Measurements from ENCODE around the gene FAM174C.

DNA sequence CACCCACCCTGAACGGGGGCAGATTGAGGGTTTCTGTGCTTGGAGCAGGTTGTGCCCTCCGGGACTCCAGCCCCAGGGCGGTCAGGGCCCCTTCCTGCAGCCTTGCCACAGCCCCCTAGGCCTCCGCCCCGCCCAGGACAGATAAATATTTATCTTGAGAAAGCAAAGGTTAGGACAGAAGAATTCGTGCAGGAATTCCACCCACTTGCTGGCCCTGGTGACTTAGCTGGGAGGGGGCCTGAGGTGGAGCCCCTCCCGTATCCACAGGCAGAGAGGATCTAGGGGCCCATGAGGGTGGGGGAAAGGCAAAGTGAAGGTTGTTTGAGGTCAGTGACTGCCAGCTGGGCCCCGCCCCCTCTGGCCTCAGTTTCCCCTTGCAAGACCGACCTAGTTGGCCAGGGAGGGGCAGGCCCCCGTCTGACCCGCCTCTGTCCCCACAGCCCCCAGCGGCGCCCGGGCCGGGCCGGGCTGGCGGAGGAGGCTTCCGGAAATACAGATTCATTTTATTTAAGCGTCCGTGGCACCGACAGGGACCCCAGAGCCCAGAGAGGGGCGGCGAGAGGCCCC lies 21.7 kb upstream of the FAM174C start:
- TF ChIP-seq EZH2phosphoT487 (IDR thresholded peaks at IDR 0.05; ENCODE audit: borderline replicate concordance, low read length) (no peak), EZH2 (IDR thresholded peaks at IDR 0.05; ENCODE audit: low read length, unreplicated experiment) (no peak)
- TF ChIP-seq, protein P1, sequence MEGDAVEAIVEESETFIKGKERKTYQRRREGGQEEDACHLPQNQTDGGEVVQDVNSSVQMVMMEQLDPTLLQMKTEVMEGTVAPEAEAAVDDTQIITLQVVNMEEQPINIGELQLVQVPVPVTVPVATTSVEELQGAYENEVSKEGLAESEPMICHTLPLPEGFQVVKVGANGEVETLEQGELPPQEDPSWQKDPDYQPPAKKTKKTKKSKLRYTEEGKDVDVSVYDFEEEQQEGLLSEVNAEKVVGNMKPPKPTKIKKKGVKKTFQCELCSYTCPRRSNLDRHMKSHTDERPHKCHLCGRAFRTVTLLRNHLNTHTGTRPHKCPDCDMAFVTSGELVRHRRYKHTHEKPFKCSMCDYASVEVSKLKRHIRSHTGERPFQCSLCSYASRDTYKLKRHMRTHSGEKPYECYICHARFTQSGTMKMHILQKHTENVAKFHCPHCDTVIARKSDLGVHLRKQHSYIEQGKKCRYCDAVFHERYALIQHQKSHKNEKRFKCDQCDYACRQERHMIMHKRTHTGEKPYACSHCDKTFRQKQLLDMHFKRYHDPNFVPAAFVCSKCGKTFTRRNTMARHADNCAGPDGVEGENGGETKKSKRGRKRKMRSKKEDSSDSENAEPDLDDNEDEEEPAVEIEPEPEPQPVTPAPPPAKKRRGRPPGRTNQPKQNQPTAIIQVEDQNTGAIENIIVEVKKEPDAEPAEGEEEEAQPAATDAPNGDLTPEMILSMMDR (conservative IDR thresholded peaks at IDR 0.05; ENCODE audit: low read depth, low read length), result no peak
